Gastroesophageal sphincter (tissue), 4 donors: ENCODE data around the gene ABO. TPM values are rescaled to one million over a fixed set of nuclear protein-coding genes. Genes with fewer than 3 reads are reported as not detected.
"Not testable (repeated sequence)": the region's sequence is repeated elsewhere in the genome, so short reads cannot be mapped to it uniquely, and the experiment has no call there.

Experiments
- ATAC-seq: fragments of 150-250 bp; one replicate; pipeline ENCODE4 v1.9.1; 2016; ENCODE audit warnings: mild to moderate bottlenecking, moderate library complexity
- H3K27ac ChIP-seq, 4 donors: fragments of 200-600 bp; sonication (generic) in 3 of 4; 1 replicate in 3 of 4; 2 replicates in 1 of 4; pipeline ENCODE4 v1.5.1; 2016 to 2019
- H3K27me3 ChIP-seq: fragments of 200-600 bp; sonication (generic); one replicate; pipeline ENCODE4 v1.5.1; 2019
- H3K36me3 ChIP-seq, 2 donors: fragments of 200-600 bp; sonication (generic); one replicate each; pipeline ENCODE4 v1.5.1; 2019; ENCODE audit warnings: control low read depth in 1 of 2
- H3K4me1 ChIP-seq, 3 donors: fragments of 200-600 bp; sonication (generic); 1 replicate in 2 of 3; 2 replicates in 1 of 3; pipeline ENCODE4 v1.5.1; 2016 to 2019; ENCODE audit warnings: control low read depth in 2 of 3
- H3K4me3 ChIP-seq, 2 donors: fragments of 200-600 bp; sonication (generic); one replicate each; pipeline ENCODE4 v1.5.1; 2019; ENCODE audit warnings: mild to moderate bottlenecking in 1 of 2, moderate library complexity in 1 of 2
- H3K9me3 ChIP-seq, 3 donors: fragments of 200-600 bp; sonication (generic); one replicate each; pipeline ENCODE4 v1.5.1; 2017 to 2019; ENCODE audit warnings: control low read depth in 2 of 3
- CTCF ChIP-seq, 4 experiments: fragments of 200-600 bp in 2 of 4; fragments of 450-650 bp in 2 of 4; sonication (generic) in 1 of 4; IDR thresholded peaks; one replicate each; pipeline ENCODE4 v1.5.1; 2017 to 2019; ENCODE audit warnings: antibody characterized with exemption in 4 of 4, mild to moderate bottlenecking in 2 of 4, moderate library complexity in 2 of 4
- EP300 ChIP-seq: sonication (generic); formaldehyde crosslinking; IDR thresholded peaks from one replicate; pipeline ENCODE4 v1.6.1; 2017; ENCODE audit warnings: antibody characterized with exemption, mild to moderate bottlenecking
- POLR2A ChIP-seq, 2 donors: fragments of 450-650 bp; IDR thresholded peaks; one replicate each; pipeline ENCODE4 v1.6.1; 2017; ENCODE audit warnings: antibody characterized with exemption in 2 of 2, mild to moderate bottlenecking in 2 of 2, moderate library complexity in 1 of 2
- POLR2AphosphoS5 ChIP-seq: sonication (generic); formaldehyde crosslinking; IDR thresholded peaks from one replicate; pipeline ENCODE4 v1.6.1; 2017; ENCODE audit warnings: antibody characterized with exemption
- WGBS, 2 donors: methylation state at CpG; one replicate each; pipeline ENCODE4 v1.1.5; 2018; ENCODE audit warnings: low coverage in 1 of 2; 5-methylcytosine and 5-hydroxymethylcytosine counted together
- total RNA-seq, 4 donors: library from RNA; depleted of rRNA; stranded (reverse); fragments of >200 nt; gene quantifications; one replicate each; pipeline ENCODE4 v1.1.0, GENCODE V29; 2016

ABO gene
- total RNA-seq, 4 donors from 2014 or later = 0.47 to 10.0 (median 0.91) TPM

GRCh38 chr9:133238272-133238850, 36.6 kb downstream of the ABO start:
- H3K4me3 ChIP-seq = peak overlapping the region in 1 of 2 donors; percentile 39
- no peaks in the 10 kb centered on the region for H3K36me3 ChIP-seq
- TF ChIP-seq CTCF (IDR thresholded peaks at IDR 0.05) (no peak), POLR2A (IDR thresholded peaks at IDR 0.05) (no peak), POLR2AphosphoS5 (no peak), EP300 (no peak)
- H3K4me1 ChIP-seq = peaks cover 0 to 16% (median 0%) of the 10 kb centered on the region in 3 donors
- H3K27ac ChIP-seq = peak overlapping the region in 3 of 4 donors; percentile 53 to 75 (median 60)
- no peaks in the 10 kb centered on the region for H3K9me3 ChIP-seq
- H3K27me3 ChIP-seq = peaks cover 82% of the 10 kb centered on the region
- ATAC-seq = peak; percentile 67
- WGBS, 2 donors = 0 to 24% methylated on average over 9 to 11 of the region's 25 CpGs

GRCh38 chr9:133237035-133237731, 37.8 kb downstream of the ABO start:
- Histone ChIP-seq H3K27me3 (peaks cover 73% of the 10 kb centered on the region), H3K4me1 (peaks cover 0 to 16% (median 0%) of the 10 kb centered on the region in 3 donors), H3K9me3 (no peaks in the 10 kb centered on the region), H3K27ac (peak overlapping the region in 3 of 4 donors; percentile 60 to 75 (median 72)), H3K36me3 (no peaks in the 10 kb centered on the region), H3K4me3 (no peak overlapping the region)
- peak; percentile 43 for ATAC-seq
- 48 to 70% methylated on average over 6 to 7 of the region's 17 CpGs for WGBS, 2 donors
- TF ChIP-seq CTCF (IDR thresholded peaks at IDR 0.05) = no peak

GRCh38 chr9:133236291-133237034, 38.5 kb downstream of the ABO start:
- not testable (repeated sequence) for ATAC-seq, H3K4me3 ChIP-seq, H3K9me3 ChIP-seq, H3K36me3 ChIP-seq
- peaks cover 0 to 16% (median 0%) of the 10 kb centered on the region in 3 donors for H3K4me1 ChIP-seq
- peaks cover 66% of the 10 kb centered on the region for H3K27me3 ChIP-seq
- peak overlapping the region in 3 of 4 donors; percentile 58 to 75 (median 72) for H3K27ac ChIP-seq
- WGBS, 2 donors = 50 to 80% methylated on average over 1 of the region's 19 CpGs

- H3K27ac ChIP-seq = no peak overlapping the region
Observed at GRCh38 chr9:133235549-133236222, 39.3 kb downstream of the ABO start.

More at GRCh38 chr9:133235549-133236222, 39.3 kb downstream of the ABO start:
- no peak for ATAC-seq
- Histone ChIP-seq H3K36me3 (no peaks in the 10 kb centered on the region), H3K27me3 (peaks cover 59% of the 10 kb centered on the region), H3K4me3 (no peak overlapping the region), H3K4me1 (peaks cover 0 to 16% (median 0%) of the 10 kb centered on the region in 3 donors), H3K9me3 (no peaks in the 10 kb centered on the region)
- TF ChIP-seq EP300 (no peak), CTCF (IDR thresholded peaks at IDR 0.05) (no peak), POLR2AphosphoS5 (no peak), POLR2A (IDR thresholded peaks at IDR 0.05) (no peak)
- 50% methylated on average over 2 of the region's 11 CpGs; no CpG with 5 or more reads in 1 of the 2 donors for WGBS, 2 donors
